ENCODE data around the gene ATP2B2.
A peak's percentile ranks its signal among the peaks of the same experiment; 100 is the strongest.

The ATP2B2 gene

GRCh38 chr3:10504171-10505049, 976 bp downstream of the ATP2B2 start:
- no peak overlapping the region for H3K9ac ChIP-seq (ENCODE audit: low read length in 2 of 2)
- peaks cover 8% of the 10 kb centered on the region for H3K4me1 ChIP-seq (ENCODE audit: control insufficient read depth, insufficient read depth, low read length)
- H3K36me3 ChIP-seq (ENCODE audit: control insufficient read depth in 2 of 2, insufficient read depth in 2 of 2, low read length in 2 of 2), result no peaks in the 10 kb centered on the region
- no peak overlapping the region for H3K27ac ChIP-seq (ENCODE audit: low read length)
- H3K9me3 ChIP-seq (ENCODE audit: control insufficient read depth in 2 of 2, low read length in 2 of 2), result no peaks in the 10 kb centered on the region
- H3K4me3 ChIP-seq (ENCODE audit: low read length in 2 of 2), result peak overlapping the region in 1 of 2 donors; percentile 54
- peaks cover 17 to 36% of the 10 kb centered on the region in 2 donors for H3K27me3 ChIP-seq (ENCODE audit: control insufficient read depth in 1 of 2, insufficient read depth in 2 of 2, low read length in 2 of 2)

DNA sequence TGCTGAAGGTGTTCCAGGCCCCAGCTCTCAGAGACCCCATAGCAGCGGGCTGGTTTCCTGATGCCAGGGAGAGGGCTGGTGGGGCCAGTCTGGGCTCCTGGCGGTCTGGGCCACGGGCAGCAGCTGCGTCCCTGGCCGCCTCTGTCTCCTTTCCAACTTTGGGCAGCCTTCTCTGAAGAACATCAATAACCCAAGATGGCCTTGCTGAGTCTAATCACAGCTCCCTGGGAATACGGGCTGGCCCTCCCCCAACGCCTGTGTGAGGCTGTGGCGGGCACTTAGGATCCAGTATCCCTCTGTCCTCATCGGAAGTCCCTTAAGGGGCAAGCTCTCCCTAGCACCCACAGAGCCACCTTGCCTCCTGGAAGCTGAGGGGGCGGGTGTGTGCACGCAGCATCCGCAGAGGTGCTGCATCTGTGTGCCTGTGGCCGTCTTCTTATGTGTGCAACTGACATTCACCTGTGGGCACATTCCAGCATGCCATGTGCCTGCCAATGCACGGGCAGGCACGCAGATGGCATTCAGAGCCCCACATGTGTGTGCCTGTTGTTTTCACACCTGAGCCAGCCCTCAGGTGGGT, 2.1 kb downstream of the ATP2B2 start:
- H3K9ac ChIP-seq (ENCODE audit: low read length in 2 of 2), result no peak overlapping the region
- no peaks in the 10 kb centered on the region for H3K36me3 ChIP-seq (ENCODE audit: control insufficient read depth in 2 of 2, insufficient read depth in 2 of 2, low read length in 2 of 2)
- H3K9me3 ChIP-seq (ENCODE audit: control insufficient read depth in 2 of 2, low read length in 2 of 2), result no peaks in the 10 kb centered on the region
- no peak overlapping the region for H3K27ac ChIP-seq (ENCODE audit: low read length)
- H3K27me3 ChIP-seq (ENCODE audit: control insufficient read depth in 1 of 2, insufficient read depth in 2 of 2, low read length in 2 of 2), result peaks cover 17 to 35% of the 10 kb centered on the region in 2 donors
- H3K4me1 ChIP-seq (ENCODE audit: control insufficient read depth, insufficient read depth, low read length), result peaks cover 8% of the 10 kb centered on the region
- no peak overlapping the region for H3K4me3 ChIP-seq (ENCODE audit: low read length in 2 of 2)

GRCh38 chr3:10502185-10502880, 3.1 kb downstream of the ATP2B2 start:
- Histone ChIP-seq H3K4me1 (ENCODE audit: control insufficient read depth, insufficient read depth, low read length) (peaks cover 8% of the 10 kb centered on the region), H3K4me3 (ENCODE audit: low read length in 2 of 2) (no peak overlapping the region), H3K9me3 (ENCODE audit: control insufficient read depth in 2 of 2, low read length in 2 of 2) (no peaks in the 10 kb centered on the region), H3K27ac (ENCODE audit: low read length) (no peak overlapping the region), H3K9ac (ENCODE audit: low read length in 2 of 2) (no peak overlapping the region), H3K36me3 (ENCODE audit: control insufficient read depth in 2 of 2, insufficient read depth in 2 of 2, low read length in 2 of 2) (no peaks in the 10 kb centered on the region), H3K27me3 (ENCODE audit: control insufficient read depth in 1 of 2, insufficient read depth in 2 of 2, low read length in 2 of 2) (peaks cover 17 to 37% of the 10 kb centered on the region in 2 donors)

DNA sequence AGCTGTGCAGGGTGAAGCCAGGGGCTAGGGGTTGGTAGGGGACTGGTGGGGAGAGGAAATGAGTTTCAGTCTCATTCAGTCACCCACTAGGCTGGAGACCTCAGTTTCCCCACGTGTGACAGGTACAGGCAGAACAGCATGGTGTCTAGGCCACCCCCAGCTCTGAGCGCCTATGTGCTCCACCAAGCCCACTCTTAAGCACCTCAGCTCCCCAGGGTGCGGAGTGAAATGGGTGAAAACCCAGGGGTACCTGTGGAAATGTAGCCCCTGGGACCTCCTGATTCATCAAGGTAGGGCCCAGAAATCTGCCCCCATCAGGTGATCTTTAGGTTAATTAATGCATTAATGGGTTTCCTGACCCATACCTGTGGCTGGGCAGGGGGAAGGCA, 3.7 kb downstream of the ATP2B2 start:
- Histone ChIP-seq H3K4me3 (ENCODE audit: low read length in 2 of 2) (no peak overlapping the region), H3K36me3 (ENCODE audit: control insufficient read depth in 2 of 2, insufficient read depth in 2 of 2, low read length in 2 of 2) (no peaks in the 10 kb centered on the region), H3K9me3 (ENCODE audit: control insufficient read depth in 2 of 2, low read length in 2 of 2) (no peaks in the 10 kb centered on the region), H3K27ac (ENCODE audit: low read length) (no peak overlapping the region), H3K9ac (ENCODE audit: low read length in 2 of 2) (no peak overlapping the region), H3K4me1 (ENCODE audit: control insufficient read depth, insufficient read depth, low read length) (peaks cover 8% of the 10 kb centered on the region), H3K27me3 (ENCODE audit: control insufficient read depth in 1 of 2, insufficient read depth in 2 of 2, low read length in 2 of 2) (peaks cover 16 to 37% of the 10 kb centered on the region in 2 donors)

GRCh38 chr3:10500717-10501663, 4.4 kb downstream of the ATP2B2 start:
- Histone ChIP-seq H3K27ac (ENCODE audit: low read length) (no peak overlapping the region), H3K9ac (ENCODE audit: low read length in 2 of 2) (no peak overlapping the region), H3K36me3 (ENCODE audit: control insufficient read depth in 2 of 2, insufficient read depth in 2 of 2, low read length in 2 of 2) (no peaks in the 10 kb centered on the region), H3K27me3 (ENCODE audit: control insufficient read depth in 1 of 2, insufficient read depth in 2 of 2, low read length in 2 of 2) (peaks cover 10 to 33% of the 10 kb centered on the region in 2 donors), H3K4me3 (ENCODE audit: low read length in 2 of 2) (no peak overlapping the region), H3K4me1 (ENCODE audit: control insufficient read depth, insufficient read depth, low read length) (peaks cover 8% of the 10 kb centered on the region), H3K9me3 (ENCODE audit: control insufficient read depth in 2 of 2, low read length in 2 of 2) (no peaks in the 10 kb centered on the region)

DNA sequence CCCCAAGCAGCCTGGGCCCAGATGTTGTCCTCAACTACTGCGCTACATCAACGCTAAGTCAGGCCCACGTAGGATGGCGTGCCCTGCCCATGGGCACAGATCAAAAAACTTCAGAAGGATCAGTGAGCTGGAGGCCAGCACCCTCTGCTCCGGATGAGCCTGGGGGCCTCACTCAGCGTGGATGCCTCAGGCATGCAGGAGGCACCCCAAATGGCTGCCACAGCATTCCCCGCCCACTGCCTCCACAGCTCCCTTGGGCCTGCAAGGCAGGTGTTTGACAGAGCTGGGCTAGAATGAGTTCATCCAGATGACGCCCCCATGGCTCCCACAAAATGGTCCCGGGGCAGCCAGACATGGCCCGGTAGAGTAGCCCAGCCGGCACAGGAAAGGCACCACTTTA, 7.1 kb downstream of the ATP2B2 start:
- Histone ChIP-seq H3K27ac (ENCODE audit: low read length) (no peak overlapping the region), H3K27me3 (ENCODE audit: control insufficient read depth in 1 of 2, insufficient read depth in 2 of 2, low read length in 2 of 2) (peaks cover 0 to 16% of the 10 kb centered on the region in 2 donors), H3K9ac (ENCODE audit: low read length in 2 of 2) (no peak overlapping the region), H3K4me1 (ENCODE audit: control insufficient read depth, insufficient read depth, low read length) (no peaks in the 10 kb centered on the region), H3K9me3 (ENCODE audit: control insufficient read depth in 2 of 2, low read length in 2 of 2) (no peaks in the 10 kb centered on the region), H3K36me3 (ENCODE audit: control insufficient read depth in 2 of 2, insufficient read depth in 2 of 2, low read length in 2 of 2) (no peaks in the 10 kb centered on the region), H3K4me3 (ENCODE audit: low read length in 2 of 2) (no peak overlapping the region)

DNA sequence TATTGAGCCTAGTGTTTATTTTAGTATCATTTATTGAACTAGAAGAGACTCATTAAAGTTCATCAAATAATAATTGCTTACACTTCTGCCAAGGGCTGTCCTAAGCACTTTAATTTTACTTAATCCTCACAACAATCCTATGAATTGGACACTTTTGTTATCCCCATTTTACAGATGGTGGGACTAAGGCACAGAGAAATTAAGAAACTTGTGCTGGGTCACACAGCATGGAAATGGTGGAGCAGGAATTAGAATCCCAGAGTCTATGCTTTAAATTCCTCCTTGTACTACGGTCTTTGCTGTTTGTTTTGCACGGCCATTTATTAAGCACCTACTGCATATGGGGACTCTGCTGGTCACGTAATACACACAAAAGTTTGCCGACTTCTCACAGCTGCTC, 7.9 kb downstream of the ATP2B2 start:
- H3K4me3 ChIP-seq (ENCODE audit: low read length in 2 of 2), result no peak overlapping the region
- no peak overlapping the region for H3K27ac ChIP-seq (ENCODE audit: low read length)
- peaks cover 0 to 11% of the 10 kb centered on the region in 2 donors for H3K27me3 ChIP-seq (ENCODE audit: control insufficient read depth in 1 of 2, insufficient read depth in 2 of 2, low read length in 2 of 2)
- no peak overlapping the region for H3K9ac ChIP-seq (ENCODE audit: low read length in 2 of 2)
- no peaks in the 10 kb centered on the region for H3K9me3 ChIP-seq (ENCODE audit: control insufficient read depth in 2 of 2, low read length in 2 of 2)
- H3K36me3 ChIP-seq (ENCODE audit: control insufficient read depth in 2 of 2, insufficient read depth in 2 of 2, low read length in 2 of 2), result no peaks in the 10 kb centered on the region
- H3K4me1 ChIP-seq (ENCODE audit: control insufficient read depth, insufficient read depth, low read length), result no peaks in the 10 kb centered on the region

- Histone ChIP-seq H3K4me3 (ENCODE audit: low read length in 2 of 2) (no peak overlapping the region), H3K27me3 (ENCODE audit: control insufficient read depth in 1 of 2, insufficient read depth in 2 of 2, low read length in 2 of 2) (peaks cover 0 to 11% of the 10 kb centered on the region in 2 donors)
Observed at GRCh38 chr3:10496121-10496863, 9.1 kb downstream of the ATP2B2 start.

GRCh38 chr3:10495614-10496013, 9.8 kb downstream of the ATP2B2 start:
- H3K9me3 ChIP-seq (ENCODE audit: control insufficient read depth in 2 of 2, low read length in 2 of 2), result no peaks in the 10 kb centered on the region
- H3K27me3 ChIP-seq (ENCODE audit: control insufficient read depth in 1 of 2, insufficient read depth in 2 of 2, low read length in 2 of 2), result peaks cover 0 to 8% of the 10 kb centered on the region in 2 donors
- no peak overlapping the region for H3K4me3 ChIP-seq (ENCODE audit: low read length in 2 of 2)
- H3K4me1 ChIP-seq (ENCODE audit: control insufficient read depth, insufficient read depth, low read length), result no peaks in the 10 kb centered on the region
- H3K27ac ChIP-seq (ENCODE audit: low read length), result no peak overlapping the region
- H3K9ac ChIP-seq (ENCODE audit: low read length in 2 of 2), result no peak overlapping the region
- no peaks in the 10 kb centered on the region for H3K36me3 ChIP-seq (ENCODE audit: control insufficient read depth in 2 of 2, insufficient read depth in 2 of 2, low read length in 2 of 2)

More at GRCh38 chr3:10496121-10496863, 9.1 kb downstream of the ATP2B2 start:
- Histone ChIP-seq H3K27ac (ENCODE audit: low read length) (no peak overlapping the region), H3K36me3 (ENCODE audit: control insufficient read depth in 2 of 2, insufficient read depth in 2 of 2, low read length in 2 of 2) (no peaks in the 10 kb centered on the region), H3K4me1 (ENCODE audit: control insufficient read depth, insufficient read depth, low read length) (no peaks in the 10 kb centered on the region), H3K9ac (ENCODE audit: low read length in 2 of 2) (no peak overlapping the region), H3K9me3 (ENCODE audit: control insufficient read depth in 2 of 2, low read length in 2 of 2) (no peaks in the 10 kb centered on the region)
